Calu3 (cell line): ENCODE measurements around the gene RIMBP2. TPM values are rescaled to one million over a fixed set of nuclear protein-coding genes. Genes with fewer than 3 reads are reported as not detected.

ENCODE experiments used
- BruUV-seq: library from RNA; stranded (reverse); fragments of 400-500 nt; replicated peaks from 2 replicates; lab custom pipeline; 2021; lab: Mats Ljungman, UMichigan
- CTCF ChIA-PET: fragments of 300-600 bp; sonication (Branson Sonifier 250); formaldehyde crosslinking; loops from one replicate; lab custom pipeline; 2022; ENCODE audit warnings: antibody characterized with exemption; lab: Charles Lee
- DNase-seq: peaks from one replicate; pipeline ENCODE4 v3.0.0; 2022
- H3K27ac Mint-ChIP-seq: one replicate; pipeline ENCODE4 v1.8.0; 2022; ENCODE audit warnings: mixed read lengths; ENCODE audit not compliant: unreplicated experiment
- H3K27me3 Mint-ChIP-seq: one replicate; pipeline ENCODE4 v1.8.0; 2022; ENCODE audit warnings: mixed read lengths; ENCODE audit not compliant: unreplicated experiment
- H3K36me3 Mint-ChIP-seq: one replicate; pipeline ENCODE4 v1.8.0; 2022; ENCODE audit warnings: mild to moderate bottlenecking, moderate library complexity, mixed read lengths; ENCODE audit not compliant: insufficient read depth, unreplicated experiment
- H3K4me1 Mint-ChIP-seq: one replicate; pipeline ENCODE4 v1.8.0; 2022; ENCODE audit warnings: mild to moderate bottlenecking, low read depth, mixed read lengths; ENCODE audit not compliant: unreplicated experiment
- H3K4me3 Mint-ChIP-seq: one replicate; pipeline ENCODE4 v1.8.0; 2022; ENCODE audit warnings: mild to moderate bottlenecking, low read depth, moderate library complexity, mixed read lengths; ENCODE audit not compliant: unreplicated experiment
- H3K9me3 Mint-ChIP-seq: one replicate; pipeline ENCODE4 v1.8.0; 2022; ENCODE audit warnings: low read depth, mixed read lengths; ENCODE audit not compliant: unreplicated experiment
- intact Hi-C: fragments of 100-400 bp; cut with micrococcal nuclease; formaldehyde crosslinking; loops from one replicate; pipeline ENCODE4 v1.10.0; 2022; ENCODE audit not compliant: unreplicated experiment
- total RNA-seq: library from RNA; stranded (reverse); gene quantifications from 2 replicates; pipeline ENCODE4 v1.2.3, GENCODE V29; 2022
- TF ChIP-seq, protein P1 (sequence below): fragments of 200-600 bp; IDR thresholded peaks from one replicate; pipeline ENCODE4 v1.8.0; 2022; ENCODE audit warnings: antibody characterized with exemption; ENCODE audit not compliant: unreplicated experiment

RIMBP2 gene
- total RNA-seq, 1 experiment from 2014 or later = 6.1 TPM

GRCh38 chr12:130583800-130584199, 132.3 kb downstream of the RIMBP2 start:
- TF ChIP-seq, protein P1, sequence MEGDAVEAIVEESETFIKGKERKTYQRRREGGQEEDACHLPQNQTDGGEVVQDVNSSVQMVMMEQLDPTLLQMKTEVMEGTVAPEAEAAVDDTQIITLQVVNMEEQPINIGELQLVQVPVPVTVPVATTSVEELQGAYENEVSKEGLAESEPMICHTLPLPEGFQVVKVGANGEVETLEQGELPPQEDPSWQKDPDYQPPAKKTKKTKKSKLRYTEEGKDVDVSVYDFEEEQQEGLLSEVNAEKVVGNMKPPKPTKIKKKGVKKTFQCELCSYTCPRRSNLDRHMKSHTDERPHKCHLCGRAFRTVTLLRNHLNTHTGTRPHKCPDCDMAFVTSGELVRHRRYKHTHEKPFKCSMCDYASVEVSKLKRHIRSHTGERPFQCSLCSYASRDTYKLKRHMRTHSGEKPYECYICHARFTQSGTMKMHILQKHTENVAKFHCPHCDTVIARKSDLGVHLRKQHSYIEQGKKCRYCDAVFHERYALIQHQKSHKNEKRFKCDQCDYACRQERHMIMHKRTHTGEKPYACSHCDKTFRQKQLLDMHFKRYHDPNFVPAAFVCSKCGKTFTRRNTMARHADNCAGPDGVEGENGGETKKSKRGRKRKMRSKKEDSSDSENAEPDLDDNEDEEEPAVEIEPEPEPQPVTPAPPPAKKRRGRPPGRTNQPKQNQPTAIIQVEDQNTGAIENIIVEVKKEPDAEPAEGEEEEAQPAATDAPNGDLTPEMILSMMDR = no peak
- no peaks in the 10 kb centered on the region for H3K4me1 Mint-ChIP-seq
- no peaks in the 10 kb centered on the region for H3K27me3 Mint-ChIP-seq
- H3K27ac Mint-ChIP-seq = no peak overlapping the region
- CTCF ChIA-PET = no interaction called here
- BruUV-seq = no TSS peak
- intact Hi-C loops = no loop called here
- peaks cover 2% of the 10 kb centered on the region for H3K9me3 Mint-ChIP-seq
- DNase-seq = no peak
- H3K36me3 Mint-ChIP-seq = no peaks in the 10 kb centered on the region
- no peak overlapping the region for H3K4me3 Mint-ChIP-seq

- BruUV-seq = no TSS peak
- TF ChIP-seq, protein P1 = no peak
- intact Hi-C loops = no loop called here
- H3K4me1 Mint-ChIP-seq = no peaks in the 10 kb centered on the region
- no peak overlapping the region for H3K4me3 Mint-ChIP-seq
- H3K36me3 Mint-ChIP-seq = no peaks in the 10 kb centered on the region
- peaks cover 2% of the 10 kb centered on the region for H3K9me3 Mint-ChIP-seq
- no peaks in the 10 kb centered on the region for H3K27me3 Mint-ChIP-seq
- DNase-seq = no peak
- no peak overlapping the region for H3K27ac Mint-ChIP-seq
- CTCF ChIA-PET = no interaction called here
These were observed 132.8 kb downstream of the RIMBP2 start for GRCh38 chr12:130583317-130583716.

DNA sequence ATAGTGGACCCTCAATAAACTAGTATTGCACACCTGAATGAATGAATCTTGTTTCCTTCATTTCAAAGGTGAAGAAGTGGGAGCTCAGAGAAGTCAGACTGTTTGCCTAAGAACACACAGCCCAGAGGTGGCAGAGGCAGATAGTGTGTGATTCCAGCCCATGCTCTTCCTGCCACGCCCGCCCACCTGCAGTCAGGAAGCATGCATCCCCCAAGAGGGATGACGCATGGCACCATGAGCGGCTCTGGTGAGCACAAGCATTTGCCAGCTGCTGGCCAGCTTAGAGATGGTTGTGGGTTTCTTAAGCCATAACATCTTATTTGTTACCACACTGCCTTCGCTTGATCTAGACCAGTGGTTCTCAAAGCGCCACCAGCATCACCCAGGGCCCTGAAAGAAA, 133.8 kb downstream of the RIMBP2 start:
- no TSS peak for BruUV-seq
- TF ChIP-seq, protein P1 = no peak
- H3K27me3 Mint-ChIP-seq = no peaks in the 10 kb centered on the region
- no peak overlapping the region for H3K27ac Mint-ChIP-seq
- DNase-seq = no peak
- CTCF ChIA-PET = no interaction called here
- H3K4me3 Mint-ChIP-seq = no peak overlapping the region
- H3K9me3 Mint-ChIP-seq = peaks cover 2% of the 10 kb centered on the region
- no peaks in the 10 kb centered on the region for H3K4me1 Mint-ChIP-seq
- no peaks in the 10 kb centered on the region for H3K36me3 Mint-ChIP-seq
- intact Hi-C loops = no loop called here

GRCh38 chr12:130581782-130582181, 134.3 kb downstream of the RIMBP2 start:
- Mint-ChIP-seq H3K4me1 (no peaks in the 10 kb centered on the region), H3K27me3 (no peaks in the 10 kb centered on the region), H3K27ac (no peak overlapping the region), H3K9me3 (peaks cover 2% of the 10 kb centered on the region), H3K4me3 (no peak overlapping the region), H3K36me3 (no peaks in the 10 kb centered on the region)
- TF ChIP-seq, protein P1 = no peak
- no peak for DNase-seq
- BruUV-seq = no TSS peak
- CTCF ChIA-PET = no interaction called here
- intact Hi-C loops = no loop called here
